Kidney epithelial cell (primary cell): Measurements from ENCODE around the gene RCAN1. TPM values are rescaled to one million over a fixed set of nuclear protein-coding genes. Genes with fewer than 3 reads are reported as not detected.

Source experiments
- DNase-seq: peaks from one replicate; pipeline ENCODE4 v3.0.0-alpha.2; 2010; ENCODE audit warnings: low read depth
- H3K27me3 ChIP-seq: 2 replicates; pipeline ENCODE4 v1.6.0; 2011; ENCODE audit warnings: low read length; ENCODE audit not compliant: control insufficient read depth, insufficient read depth
- H3K36me3 ChIP-seq: 2 replicates; pipeline ENCODE4 v1.5.1; 2011; ENCODE audit warnings: low read length; ENCODE audit not compliant: control insufficient read depth, insufficient read depth
- H3K4me3 ChIP-seq: 2 replicates; pipeline ENCODE4 v1.5.1; 2011; ENCODE audit warnings: low read depth, mild to moderate bottlenecking, control low read depth, low read length
- CTCF ChIP-seq: IDR thresholded peaks from 2 replicates; pipeline ENCODE4 v1.5.1; 2011; ENCODE audit warnings: mild to moderate bottlenecking, moderate library complexity, low read length, control low read depth, inconsistent platforms; ENCODE audit not compliant: insufficient read depth, poor library complexity, severe bottlenecking
- total RNA-seq: library from RNA; depleted of rRNA; stranded (reverse); fragments of >200 nt; gene quantifications from 2 replicates; pipeline ENCODE4 v1.2.3, GENCODE V29; 2015

Gene RCAN1
- total RNA-seq, 1 donor from 2014 or later = 82.4 TPM

DNA sequence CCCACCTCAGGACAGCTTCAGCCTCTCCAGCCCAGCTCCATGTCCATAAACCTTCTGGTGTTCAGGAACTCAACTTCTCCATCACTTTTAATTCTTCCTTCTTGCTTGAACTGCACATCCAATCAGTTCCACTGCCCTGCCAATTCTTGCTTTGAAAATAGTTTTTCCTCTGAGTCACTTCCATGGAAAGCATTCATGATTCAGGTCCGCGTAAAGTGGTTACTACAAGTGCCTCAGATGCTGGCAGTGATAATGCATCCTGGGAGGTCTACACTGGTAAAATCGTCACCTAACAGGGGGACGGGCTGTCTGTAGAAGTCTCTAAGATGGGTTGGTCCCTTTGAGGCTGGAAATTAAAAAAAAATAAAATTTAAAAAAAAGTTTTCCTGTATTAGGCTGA is 25.9 kb upstream of the RCAN1 start:
- H3K27me3 ChIP-seq = no peaks in the 10 kb centered on the region
- no peak for TF ChIP-seq CTCF
- no peaks in the 10 kb centered on the region for H3K36me3 ChIP-seq
- DNase-seq = peak; percentile 39
- no peak overlapping the region for H3K4me3 ChIP-seq

DNA sequence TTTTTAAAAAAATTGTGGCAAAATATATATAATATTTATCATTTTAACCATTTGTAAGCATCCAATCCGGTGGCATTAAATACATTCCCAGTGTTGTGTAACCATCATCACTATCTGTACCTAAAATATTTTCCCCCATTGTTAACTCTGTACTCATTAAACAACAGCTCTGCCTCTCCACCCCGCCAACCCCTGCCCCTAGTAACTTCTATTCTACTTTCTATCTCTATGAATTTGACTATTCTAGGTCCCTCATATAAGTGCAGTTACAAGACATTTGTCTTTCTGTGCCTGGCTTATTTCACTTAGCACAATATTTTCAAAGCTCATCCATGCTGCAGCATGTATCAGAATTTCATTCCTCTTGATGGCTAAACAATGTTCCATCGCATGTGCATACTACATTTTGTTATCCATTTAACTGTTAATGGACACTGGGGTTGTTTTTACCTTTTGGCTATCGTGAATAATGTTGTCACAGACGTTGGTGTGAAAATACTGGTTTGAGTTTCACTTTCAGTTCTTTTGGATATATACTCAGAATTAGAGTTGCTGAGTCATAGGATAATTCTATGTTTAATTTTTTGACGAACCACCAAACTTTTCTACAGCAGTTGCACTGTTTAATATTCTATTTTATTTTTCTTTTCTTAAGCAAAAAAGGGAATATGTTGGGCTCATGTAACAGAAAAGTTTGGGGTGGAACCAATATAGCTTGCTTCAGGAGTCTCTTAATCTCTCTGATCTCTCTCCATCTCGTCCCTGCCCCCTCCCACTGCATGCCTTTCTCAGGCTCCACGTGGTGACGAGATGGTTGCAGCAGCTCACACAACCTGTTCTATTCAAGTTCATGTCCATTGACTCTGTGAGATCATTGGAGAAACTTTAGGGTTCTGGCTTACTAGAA is 25.2 kb upstream of the RCAN1 start:
- H3K4me3 ChIP-seq = no peak overlapping the region
- DNase-seq = no peak

GRCh38 chr21:34639250-34639649 is 24.3 kb upstream of the RCAN1 start:
- Histone ChIP-seq H3K27me3 (peaks cover 2% of the 10 kb centered on the region), H3K4me3 (no peak overlapping the region), H3K36me3 (no peaks in the 10 kb centered on the region)
- TF ChIP-seq CTCF = no peak
- no peak for DNase-seq

More for the DNA sequence above, 25.2 kb upstream of the RCAN1 start:
- Histone ChIP-seq H3K27me3 (no peaks in the 10 kb centered on the region), H3K36me3 (no peaks in the 10 kb centered on the region)
- TF ChIP-seq CTCF = no peak

- Histone ChIP-seq H3K27me3 (peaks cover 9% of the 10 kb centered on the region), H3K4me3 (no peak overlapping the region), H3K36me3 (no peaks in the 10 kb centered on the region)
- no peak for DNase-seq
- TF ChIP-seq CTCF = no peak
Measured at GRCh38 chr21:34636961-34637360, 22.0 kb upstream of the RCAN1 start.

GRCh38 chr21:34635307-34635706 is 20.4 kb upstream of the RCAN1 start:
- Histone ChIP-seq H3K36me3 (no peaks in the 10 kb centered on the region), H3K27me3 (peaks cover 15% of the 10 kb centered on the region), H3K4me3 (no peak overlapping the region)
- DNase-seq = no peak
- TF ChIP-seq CTCF = peak; percentile 23
